GM19025 (cell line): ENCODE measurements around the gene HJV.

Source experiments
- ATAC-seq: cut with Tn5 transposase; IDR thresholded peaks from one replicate; pipeline ENCODE4 v1.9.1; 2021; ENCODE audit warnings: mild to moderate bottlenecking, low read depth, moderate library complexity; ENCODE audit not compliant: unreplicated experiment

HJV gene

DNA sequence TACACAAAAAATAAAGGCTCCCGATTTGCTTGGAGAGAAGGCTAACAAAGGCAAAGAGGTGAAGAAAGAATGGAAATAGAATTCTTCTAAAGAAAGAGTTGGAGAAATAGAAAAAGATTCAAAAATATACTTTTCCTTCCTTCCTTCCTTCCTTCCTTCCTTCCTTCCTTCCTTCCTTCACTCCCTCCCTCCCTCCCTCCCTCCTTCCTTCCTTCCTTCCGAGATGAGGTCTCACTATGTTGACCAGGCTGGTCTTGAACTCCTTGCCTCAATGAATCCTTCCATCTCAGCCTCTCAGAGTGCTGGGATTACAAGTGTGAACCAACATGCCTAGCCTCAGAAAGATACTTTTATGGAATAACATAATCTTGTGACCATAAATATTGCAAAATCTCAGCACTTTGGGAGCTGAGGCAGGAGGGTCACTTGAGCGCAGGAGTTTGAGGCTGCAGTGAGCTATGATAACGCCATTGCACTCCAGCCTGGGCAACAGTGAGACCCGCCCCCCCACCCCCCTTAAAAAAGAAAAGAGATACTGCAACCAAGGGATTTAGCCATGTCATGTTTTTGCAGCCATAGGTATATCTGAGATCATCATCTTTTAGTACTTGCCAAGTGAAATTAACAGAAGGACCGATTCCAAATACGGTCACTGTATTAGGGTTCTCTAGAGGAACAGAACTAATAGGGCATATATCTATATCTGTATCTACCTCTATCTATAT, 1.0 kb upstream of the HJV start:
- ATAC-seq: no peak

DNA sequence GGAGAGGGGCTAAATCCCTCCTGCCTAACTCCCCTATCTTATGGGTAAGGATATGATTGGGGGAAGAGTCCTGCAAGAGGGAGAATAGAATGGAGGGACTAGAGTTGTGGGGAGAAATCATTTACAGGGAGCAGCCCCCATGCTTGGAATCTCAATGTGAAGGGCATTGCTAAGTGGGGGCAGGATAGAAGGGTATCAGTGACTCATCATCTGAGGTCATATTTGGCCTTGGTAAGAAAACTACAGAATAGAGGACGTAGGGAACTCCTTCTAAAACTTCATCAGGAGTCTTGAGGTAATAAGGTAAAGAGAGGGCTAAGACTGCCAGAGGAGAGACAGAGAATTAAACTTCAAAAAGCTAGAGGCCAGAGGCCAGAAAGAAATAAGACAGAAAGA, 487 bp downstream of the HJV start:
- ATAC-seq: no peak

DNA sequence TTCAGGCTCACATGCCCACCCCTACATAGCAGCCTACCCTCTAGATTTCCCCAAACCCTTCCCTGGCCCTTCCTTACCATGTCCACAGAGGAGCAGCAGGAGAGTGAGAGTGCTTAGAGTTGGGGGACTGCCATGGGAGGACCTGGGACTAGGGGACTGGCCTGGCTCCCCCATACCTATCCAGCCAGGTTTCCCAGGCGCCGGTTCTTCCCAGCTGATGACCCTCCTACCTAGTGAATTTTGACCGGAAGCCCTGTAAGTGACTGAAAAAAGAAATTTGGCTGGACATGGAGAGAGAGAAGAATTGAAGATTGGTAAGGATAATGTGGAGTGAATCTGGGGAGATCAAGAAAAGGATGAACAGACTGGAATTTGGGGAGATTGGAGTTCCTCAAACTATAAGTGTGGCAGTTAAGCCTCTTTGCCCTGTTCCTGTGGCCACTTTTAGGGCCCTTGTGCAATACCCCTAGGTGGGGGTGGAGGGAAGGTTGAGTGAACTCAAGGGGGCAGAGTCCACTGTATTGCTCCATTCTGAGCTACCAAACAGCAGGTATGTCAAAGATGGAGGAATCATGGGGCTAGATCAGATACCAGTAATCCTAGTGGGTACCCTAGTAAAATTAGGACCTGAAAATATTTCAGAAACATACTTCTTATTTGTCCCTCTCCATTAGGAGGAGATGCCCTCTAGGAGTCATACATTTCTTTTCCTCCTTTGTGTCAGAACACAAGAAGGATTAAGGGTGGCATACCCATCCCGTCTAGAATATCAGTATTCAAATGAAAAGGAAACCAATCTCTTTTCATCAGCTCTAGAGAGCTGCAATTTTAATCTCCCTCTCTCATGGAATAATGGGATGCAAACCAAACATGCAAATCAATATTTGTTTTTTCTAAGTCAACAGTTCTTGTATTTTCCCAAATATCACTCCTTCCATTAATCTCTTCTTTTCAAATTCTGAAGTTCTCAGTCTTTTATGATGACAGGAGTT, 1.2 kb downstream of the HJV start:
- ATAC-seq: no peak

DNA sequence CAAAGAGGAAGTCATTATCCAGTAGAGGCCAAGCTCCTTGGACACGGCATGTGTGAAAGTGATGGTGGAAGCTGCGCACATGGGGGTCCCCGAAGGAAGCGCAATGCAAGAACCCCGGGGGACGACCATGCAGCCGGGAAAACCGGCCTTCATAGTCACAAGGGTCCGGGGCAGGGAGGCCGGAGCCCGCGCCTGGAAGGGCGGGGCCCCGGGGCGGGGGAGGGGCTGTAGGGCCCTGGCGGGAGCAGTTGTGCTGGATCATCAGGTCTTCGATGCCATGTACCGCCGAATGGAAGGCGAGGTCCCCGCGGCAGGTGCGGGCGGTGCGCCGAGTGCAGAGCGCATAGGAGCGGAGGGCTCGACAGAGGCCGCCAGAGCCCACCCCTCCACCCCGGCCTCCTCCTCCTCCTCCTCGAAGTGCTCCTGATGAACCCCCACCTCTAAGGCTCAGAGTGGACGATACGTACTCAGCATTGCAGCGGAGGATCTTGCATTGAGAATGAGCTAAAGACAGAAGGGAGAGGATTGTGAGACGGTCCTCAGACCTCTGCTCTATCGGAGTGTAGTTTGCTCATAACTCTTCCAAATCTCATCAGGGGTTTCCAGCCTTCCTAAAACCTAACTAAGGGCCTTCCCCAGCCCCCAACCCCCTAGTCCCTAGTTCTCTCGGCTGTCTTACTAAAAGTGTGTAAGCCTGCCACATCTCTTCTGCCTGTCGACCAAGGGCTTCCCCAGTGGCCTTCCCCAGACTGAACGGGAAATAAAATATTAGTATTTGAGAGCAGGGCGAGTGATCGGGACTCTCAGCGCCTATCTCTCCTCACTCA, 2.1 kb downstream of the HJV start:
- ATAC-seq: no peak

DNA sequence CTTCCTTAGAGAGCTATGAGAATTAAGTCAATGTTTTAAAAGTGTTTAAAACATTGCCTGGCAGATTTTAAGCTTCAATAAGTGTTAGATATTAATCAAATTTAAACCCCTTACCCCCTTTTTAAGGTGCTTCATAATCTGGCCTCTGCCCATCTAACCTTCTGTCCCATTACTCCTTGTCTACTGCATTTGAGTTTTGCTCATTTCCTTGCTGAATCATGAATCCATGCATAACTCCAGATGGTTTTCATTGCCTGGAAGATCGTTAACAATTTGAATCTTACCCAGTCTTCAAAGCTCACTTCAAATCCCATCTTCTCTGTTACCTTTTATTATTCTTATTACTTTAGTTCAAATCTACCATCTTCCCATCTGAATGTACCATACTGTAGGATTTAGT, 4.6 kb downstream of the HJV start:
- ATAC-seq: no peak

DNA sequence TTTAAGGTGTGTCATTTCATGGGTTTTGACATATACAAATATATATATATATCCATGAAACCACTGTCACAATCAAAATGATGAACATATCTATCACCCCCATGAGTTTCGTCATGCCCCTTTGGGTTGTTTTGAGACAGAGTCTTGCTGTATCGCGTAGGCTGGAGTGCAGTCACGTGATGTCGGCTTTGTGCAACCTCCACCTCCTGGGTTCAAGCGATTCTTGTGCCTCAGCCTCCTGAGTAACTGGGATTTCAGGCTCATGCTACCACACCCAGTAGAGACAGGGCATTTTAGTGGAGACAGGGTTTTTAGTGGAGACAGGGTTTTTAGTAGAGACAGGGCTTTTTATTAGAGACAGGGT, 8.0 kb downstream of the HJV start:
- no peak for ATAC-seq

DNA sequence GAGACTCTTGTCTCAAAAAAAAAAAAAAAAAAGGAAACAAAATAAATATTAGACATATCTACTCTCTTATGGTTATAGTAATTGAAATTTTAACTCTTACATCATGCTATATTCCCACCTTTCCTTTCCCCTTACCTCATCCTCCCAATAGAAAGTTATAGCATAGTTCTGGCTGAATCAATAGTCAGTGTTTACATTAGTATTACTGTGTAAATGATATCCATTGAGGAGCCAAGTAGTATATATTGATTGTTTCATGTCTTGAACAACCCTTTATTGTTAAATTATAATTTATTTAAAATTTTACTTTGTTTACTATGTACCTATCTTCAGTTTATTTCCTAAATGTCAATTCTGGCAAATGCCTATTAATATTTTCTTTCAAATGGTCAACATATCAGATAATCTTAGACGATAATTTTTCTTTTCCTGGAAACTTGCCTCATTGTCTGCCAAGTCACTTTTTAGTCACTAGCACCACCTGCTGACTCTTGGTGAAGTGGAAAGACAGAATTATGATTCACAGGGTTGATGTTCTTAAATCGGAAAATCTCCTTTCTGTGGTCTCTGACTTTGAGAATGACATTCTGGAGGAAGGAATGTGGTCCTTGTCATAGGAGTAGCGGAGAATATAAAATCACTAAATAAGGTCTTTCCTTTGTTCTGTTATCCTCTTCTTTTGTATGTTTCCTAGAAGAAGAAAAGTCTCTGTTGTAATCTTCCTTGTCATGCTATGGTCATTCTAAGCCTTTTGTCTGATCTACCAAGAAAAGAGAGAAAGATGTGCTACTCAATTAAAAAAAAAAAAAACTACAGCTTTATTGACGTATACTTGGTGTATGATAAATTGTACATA, 8.6 kb downstream of the HJV start:
- no peak for ATAC-seq

DNA sequence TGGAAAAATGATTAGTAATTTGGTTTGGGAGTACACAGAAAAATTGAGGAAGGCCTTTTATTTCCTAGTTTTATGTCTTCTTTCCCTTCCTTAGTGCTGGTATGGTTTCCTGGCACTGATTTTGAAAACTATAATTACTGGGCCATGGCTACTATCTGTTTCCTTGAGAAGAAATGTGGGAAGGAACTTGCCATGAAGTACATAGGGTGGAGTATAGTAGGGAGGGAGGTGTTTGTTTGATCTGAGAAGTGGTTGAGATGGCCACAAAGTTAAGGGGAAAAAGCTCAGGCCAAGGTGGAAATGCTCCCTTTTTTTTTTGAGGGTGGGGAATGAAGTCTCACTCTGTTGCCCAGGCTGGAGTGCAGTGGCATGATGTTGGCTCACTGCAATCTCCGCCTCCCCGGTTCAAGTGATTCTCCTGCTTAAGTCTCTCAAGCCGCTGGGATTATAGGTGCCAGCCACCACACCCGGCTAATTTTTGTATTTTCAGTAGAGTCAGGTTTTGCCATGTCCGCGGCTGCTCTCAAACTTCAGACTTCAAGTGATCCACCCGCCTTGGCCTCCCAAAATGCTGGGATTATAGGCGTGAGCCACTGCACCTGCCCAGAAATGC, 11.3 kb downstream of the HJV start:
- no peak for ATAC-seq

DNA sequence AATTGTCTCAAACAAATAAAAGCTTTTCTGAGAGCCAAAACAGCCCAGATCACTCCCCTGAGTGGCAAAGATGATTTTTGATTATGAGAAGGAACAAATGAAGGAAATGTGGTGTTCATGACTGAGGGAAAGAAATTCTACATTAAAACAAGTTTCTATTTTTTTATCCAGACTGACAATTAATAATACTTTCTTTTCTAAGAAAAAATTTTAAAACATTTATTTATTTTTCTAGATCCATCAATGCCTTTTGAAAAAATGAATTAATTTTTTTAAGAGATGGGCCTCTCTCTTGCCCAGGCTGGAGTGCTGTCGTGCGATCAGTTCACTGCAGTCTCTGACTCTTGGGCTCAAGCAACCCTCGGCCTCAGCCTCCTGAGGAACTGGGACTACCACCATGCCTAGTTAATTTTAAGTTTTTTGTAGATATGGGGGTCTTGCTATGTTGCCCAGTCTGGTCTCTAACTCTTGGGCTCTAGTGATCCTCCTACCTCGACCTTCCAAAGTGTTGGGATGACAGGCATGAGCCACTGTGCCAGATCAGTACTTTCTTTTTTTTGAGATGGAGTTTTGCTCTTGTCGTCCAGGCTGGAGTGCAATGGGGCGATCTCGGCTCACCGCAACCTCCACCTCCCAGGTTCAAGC, 13.9 kb downstream of the HJV start:
- no peak for ATAC-seq

DNA sequence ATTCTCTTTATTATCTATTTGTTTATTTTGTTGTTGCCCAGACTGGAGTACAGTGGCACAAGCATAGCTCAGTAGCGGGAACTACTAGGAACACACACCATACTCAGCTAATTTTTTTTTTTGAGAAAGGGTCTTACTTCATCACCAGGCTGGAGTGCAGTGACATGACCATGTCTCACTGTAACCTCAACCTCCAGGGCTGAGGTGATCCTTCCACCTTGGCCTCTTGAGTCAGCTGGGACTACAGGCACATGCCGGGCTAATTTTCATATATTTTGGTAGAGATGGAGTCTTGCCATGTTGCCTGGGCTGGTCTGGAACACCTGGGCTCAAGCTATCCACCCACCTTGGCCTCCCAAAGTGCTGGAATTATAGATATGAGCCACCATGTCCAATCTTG, 19.8 kb downstream of the HJV start:
- ATAC-seq: no peak

DNA sequence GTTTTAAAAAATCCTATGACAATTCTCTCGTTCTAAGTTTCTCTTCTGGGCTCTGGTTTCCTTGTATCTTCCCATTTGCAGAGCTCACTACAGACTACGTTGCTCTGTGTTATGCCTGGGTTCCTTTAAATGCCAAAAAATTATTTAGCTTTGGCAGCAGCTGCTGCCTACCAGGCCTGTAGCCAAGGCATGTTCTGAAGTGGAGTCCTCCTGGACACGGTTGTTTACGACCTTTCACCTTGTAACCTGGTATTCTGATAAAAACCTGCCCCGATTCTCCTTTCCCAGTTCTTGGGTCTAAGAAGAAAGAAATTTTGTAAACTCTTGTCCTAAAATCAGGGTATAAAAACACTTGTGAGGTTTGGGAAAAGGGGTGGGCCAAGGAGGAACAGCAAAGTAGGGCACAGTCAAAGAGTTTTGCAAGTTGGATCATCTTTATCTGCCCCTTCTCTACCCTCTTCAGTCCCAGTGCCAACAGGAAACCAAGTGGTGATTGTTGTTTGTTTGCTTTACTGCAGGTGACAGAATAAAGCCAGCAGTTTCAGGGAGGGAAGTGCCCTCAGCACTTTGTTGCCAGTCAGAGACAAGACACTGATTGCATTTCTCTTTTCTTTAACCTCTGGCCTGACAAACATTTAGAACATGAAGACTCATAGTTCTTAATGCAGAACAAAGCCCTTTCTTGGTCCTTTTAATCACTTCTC, 22.1 kb downstream of the HJV start:
- ATAC-seq: no peak

DNA sequence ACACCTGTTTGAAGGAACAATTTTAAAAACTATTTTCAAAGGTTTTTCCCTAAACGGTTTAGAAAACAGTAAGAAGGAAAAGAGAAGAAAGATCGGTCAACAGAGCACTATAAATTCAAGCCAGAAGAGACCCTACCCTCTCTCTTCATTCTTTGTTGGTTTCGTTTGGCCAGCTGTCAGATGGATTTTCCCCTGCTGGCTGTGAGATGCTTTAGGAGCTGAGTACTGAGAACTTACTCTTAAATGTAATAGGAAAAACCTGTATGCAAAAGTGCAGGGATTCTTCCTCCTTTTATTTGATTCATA, 23.9 kb downstream of the HJV start:
- ATAC-seq: no peak

DNA sequence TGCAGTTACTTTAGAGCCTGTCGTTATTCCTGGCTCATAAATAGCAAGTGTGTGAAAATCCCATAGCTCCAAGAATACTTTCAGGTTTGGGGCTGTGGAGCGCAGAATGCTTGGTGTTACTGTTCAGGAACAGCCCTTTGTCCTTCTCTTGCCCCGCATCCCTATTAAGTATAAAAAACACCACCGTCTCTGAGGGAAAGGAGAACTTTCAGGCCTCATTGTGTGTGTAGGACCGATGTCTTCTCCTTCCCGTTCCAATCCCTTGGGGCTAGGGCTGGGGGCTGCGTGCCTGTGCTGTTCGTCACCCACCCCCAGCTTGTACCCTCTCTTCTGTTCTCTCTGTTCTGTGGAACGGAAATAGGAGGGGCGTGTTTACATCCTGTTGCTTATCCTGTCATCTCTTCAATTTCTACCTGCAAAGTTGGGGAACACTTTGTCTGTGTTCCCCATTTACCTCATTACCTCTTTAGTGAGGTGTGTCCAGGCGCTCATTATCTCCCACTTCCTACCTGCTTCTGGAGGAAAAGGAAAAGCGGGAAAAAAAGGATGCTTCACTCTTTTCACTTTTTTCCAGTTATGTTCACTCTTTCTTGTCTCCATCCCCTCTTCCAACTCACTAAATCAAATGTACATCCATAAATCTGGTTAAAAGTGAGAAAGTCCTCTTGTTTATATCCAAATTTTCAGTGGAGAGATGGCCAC, 24.4 kb downstream of the HJV start:
- no peak for ATAC-seq

DNA sequence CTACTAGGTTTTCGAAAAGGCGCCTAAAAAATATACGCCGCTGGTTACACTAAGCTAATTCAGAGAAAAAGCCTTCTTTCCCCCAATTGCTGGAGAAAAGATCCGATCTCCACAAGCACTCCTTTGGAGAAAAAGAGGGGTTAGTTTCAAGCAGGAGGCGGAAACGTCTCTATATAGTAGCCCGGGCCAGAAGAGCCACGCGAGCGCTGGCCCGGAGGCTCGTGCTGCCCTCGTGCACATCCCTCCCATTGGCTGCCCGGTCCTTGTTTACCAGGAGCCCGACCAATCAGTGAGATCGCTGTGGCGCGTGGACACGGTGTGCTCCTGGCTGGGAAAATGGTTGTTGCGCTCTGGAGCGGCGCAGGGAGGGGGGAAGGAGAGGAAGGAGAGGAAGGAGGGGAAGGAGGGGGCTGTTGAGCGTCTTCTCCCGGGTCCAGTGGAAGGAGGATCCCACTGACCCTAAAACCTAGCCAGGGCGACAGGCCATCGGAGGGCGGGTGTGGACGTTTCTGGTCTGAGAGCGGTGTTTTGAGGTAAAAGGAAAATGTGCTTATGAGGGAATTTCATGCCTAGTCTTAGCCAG, 25.0 kb downstream of the HJV start, which contains the start of gene TXNIP:
Gene TXNIP, minus strand, starts transcription at position 147 of the 583 bp plus-strand sequence. CDS start 313 bp downstream, outside the sequence.
- peak; percentile 95 for ATAC-seq

DNA sequence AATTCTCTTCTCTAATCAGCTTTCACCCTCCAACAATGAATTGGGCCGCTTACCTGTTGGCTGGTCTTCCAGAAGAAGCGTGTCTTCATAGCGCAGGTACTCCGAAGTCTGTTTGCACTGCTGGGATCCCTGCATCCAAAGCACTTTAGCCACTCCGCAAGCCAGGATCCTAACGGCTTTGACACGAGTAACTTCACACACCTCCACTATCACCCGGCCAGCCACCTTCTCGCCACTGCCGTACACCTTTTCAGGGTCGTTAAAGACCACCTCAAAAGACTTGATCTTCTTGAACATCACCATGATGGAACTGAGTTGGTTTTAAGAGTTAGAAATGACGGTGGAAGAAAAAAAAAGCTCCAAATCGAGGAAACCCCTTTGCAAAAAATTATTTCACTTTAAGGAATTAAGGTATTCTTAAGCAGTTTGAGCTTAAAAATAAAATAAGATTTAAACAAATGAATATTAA, 25.5 kb downstream of the HJV start:
- ATAC-seq: no peak

DNA sequence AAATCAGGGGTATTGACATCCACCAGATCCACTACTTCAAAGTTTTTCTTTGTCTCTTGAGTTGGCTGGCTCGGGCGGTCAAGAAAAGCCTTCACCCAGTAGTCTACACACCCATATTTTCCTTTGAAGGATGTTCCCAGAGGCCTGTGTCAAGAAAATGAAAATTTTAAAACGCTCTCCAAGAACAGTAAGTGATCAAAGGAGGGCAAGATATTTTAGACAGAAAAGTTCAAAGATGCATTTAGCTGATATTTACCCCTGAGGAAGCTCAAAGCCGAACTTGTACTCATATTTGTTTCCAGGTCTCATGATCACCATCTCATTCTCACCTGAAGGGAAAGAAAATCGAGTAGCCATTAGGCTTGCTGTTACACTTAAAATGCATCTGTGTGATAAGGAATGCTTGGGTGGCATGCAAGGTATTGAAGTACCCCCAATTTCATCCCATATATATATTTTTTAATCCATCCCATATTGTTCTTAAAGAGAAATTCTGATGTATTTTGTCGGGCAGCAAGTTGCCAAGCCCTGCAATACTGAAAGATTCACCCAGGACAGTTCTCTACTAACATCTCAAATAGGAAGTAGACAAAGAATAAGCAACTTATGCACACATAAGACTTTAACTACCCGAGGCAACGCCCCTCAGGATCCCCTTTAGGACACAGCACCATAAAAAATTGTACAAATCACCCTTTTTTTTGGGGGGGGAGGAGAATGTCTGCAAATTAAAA, 26.2 kb downstream of the HJV start:
- no peak for ATAC-seq
